GM18517 (cell line): ENCODE measurements around the gene USP24.
"Not testable (repeated sequence)": the region's sequence is repeated elsewhere in the genome, so short reads cannot be mapped to it uniquely, and the experiment has no call there.

Source experiments
- ATAC-seq: cut with Tn5 transposase; IDR thresholded peaks from one replicate; pipeline ENCODE4 v1.9.1; 2021; ENCODE audit warnings: mild to moderate bottlenecking, moderate library complexity; ENCODE audit not compliant: unreplicated experiment

Gene USP24

DNA sequence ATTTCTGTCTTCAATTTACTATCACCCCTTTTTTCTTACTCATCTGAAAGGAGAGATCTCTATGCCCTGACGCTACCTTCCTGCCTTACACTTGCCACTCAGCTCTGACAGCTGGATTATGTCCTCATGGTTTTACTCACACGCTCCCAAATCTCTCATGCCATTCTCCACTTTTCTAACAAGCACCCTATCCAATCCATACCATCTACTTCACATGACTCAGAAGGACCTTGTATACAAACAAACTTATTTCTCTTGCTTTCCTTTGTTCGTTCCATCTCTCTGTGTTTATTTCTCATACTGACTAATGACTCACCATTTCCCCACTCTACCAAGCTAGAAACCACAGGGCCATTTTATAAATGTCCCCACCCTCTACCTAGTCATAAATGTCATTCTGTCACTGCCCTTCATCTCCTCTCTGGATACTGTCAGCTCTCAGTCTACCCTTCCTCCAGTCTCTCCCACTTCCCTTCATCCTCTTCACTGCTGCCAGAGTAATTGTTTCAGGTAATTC lies 87.3 kb downstream of the USP24 start:
- peak; percentile 76 for ATAC-seq

DNA sequence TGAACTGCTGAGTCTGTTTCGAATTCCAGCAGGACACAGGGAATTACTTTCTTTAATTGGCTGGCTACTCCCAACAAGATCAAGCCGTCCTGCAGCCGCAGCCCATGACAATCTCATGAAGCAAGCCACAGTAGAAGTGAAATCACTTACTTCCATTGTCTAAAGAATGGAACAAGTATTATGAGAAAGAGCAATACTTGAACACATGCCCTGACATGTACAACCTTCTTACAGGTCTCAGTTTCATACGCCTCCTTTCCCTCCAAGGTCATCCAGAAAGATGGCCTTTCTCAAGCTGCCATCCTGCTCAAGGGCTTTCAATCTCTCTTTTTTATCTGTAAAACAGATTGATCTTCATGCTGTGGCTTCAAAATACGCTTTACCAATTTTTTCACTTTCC lies 90.7 kb downstream of the USP24 start:
- ATAC-seq: no peak

DNA sequence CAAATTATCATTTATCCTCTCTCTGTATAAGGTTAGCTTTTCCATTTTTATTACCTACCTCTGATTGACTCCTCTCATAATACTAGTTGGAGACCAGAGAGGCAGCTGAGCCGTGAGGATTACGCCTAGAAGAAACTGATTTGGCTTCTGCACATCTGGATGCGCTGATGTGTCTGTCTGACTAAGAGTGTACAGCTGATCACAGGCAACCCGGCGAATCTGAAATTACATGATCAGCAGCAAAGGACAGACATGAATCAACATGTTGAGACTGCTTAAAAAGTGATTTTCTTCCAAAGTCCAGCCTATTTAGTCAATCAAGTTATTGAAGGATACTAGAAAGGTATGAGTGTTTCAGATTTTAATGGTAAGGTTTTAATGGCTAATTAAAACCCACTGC lies 94.6 kb downstream of the USP24 start:
- ATAC-seq: no peak

DNA sequence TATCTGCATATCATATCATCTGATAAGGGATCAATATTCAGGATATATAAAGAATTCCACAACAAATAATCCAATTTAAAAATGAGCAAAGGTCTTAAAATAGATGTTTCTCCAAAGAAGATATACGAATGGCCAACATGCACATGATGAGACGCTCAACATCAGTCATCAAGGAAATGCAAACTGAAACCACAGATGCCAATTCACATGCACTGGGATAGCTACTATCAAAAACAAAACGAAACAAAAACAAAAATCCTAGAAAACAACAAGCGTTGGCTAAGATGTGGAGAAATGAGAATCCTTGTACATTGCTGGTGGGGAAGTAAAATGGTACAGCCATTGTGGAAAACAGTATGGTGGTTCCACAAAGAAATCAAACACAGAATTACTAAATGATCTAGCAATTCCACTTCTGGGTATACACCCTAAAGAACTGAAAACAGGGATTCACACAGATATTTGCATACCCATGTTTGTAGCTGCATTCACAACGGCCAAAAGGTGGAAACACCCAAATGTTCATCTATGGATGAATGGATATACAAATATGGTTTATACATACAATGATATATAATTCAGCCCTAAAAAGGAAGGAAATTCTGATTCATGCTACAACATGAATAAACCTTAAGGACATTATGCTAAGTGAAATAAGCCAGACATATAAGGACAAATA lies 96.4 kb downstream of the USP24 start:
- no peak for ATAC-seq

DNA sequence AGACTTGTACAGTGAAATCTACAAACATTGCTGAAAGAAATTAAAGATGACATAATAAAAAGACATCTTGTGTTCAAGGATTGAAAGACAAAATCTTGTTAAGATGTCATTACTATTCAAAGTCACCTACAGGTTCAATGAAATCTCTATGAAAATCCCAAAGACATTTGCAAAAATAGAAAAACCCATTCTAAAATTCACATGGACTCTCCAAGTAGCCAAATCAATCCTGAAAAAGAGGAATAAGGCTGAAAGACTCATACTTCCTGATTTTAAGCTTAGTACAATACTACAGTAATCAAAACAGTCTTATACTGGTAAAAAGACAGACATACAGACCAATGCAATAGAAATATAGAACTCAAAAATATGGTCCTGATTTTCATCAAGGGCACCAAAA lies 97.2 kb downstream of the USP24 start:
- no peak for ATAC-seq

DNA sequence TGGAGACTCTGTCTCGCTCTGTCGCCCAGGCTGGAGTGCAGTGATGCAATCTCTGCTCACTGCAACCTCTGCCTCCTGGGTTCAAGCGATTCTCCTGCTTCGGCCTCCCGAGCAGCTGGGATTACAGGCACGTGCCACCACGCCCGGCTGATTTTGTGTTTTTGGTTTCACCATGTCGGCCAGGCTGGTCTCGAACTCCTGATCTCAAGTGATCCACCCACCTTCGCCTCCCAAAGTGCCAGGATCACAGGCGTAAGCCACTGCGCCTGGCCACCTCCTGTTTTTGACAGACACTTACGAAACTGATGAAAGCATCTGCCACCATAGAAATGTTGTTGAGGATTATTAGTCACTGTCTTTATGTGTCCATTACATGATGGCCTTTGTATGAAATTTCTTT lies 106.2 kb downstream of the USP24 start:
- not testable (repeated sequence) for ATAC-seq

DNA sequence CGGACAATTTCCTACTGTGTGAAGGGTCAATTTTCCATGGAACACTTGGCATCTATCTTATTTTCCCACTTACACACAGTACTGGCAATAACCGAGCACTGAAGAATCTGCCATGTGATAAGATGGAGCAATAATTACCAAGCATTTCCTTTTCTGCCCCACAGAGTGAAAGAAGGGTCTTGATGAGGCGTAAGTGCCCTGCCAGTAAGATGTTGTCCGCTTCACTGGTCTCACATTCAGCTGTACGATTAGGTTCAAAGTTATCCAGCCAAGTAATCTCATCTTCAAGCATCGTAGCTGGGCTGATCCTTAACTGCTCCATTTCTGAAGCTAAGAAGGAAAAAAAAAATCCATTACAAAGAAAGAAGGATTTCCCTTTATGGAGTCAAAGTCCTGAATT lies 108.1 kb downstream of the USP24 start:
- ATAC-seq: no peak

DNA sequence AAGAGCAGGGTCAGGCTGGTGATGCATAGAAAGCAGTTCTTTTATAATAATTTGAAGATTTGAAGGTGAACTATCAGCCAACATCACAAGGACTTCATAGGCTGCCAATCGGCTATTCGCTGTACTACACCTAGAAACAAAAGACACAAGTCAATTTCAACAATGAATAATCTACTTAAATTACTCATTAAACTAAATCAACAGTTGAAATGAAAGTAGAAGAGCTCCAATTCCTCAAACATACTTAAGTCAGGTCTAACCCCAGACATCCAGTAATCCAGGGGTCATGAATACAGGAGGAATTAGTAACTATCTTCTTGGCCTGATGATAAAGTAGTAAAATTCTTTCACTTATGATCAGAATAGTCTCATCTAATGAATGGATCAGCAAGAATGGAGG lies 111.3 kb downstream of the USP24 start:
- no peak for ATAC-seq

DNA sequence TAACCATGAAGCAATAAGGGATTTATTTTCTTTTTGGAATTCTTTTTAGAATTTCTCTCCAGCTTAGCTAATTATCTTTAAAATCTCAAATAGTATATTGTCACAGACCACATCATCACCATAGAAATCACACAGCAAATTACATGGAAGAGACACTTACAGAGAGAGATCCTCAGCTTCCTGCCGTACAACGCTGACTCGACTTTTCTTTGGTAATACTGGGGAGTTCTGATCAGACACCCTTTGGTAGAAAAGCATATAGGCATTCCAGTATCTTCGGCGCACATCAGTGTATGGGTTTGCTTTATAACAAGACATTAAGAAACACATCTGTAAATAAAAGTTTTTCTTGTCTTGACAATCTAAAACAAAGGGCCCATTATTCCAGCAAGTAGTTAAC lies 120.1 kb downstream of the USP24 start:
- no peak for ATAC-seq

DNA sequence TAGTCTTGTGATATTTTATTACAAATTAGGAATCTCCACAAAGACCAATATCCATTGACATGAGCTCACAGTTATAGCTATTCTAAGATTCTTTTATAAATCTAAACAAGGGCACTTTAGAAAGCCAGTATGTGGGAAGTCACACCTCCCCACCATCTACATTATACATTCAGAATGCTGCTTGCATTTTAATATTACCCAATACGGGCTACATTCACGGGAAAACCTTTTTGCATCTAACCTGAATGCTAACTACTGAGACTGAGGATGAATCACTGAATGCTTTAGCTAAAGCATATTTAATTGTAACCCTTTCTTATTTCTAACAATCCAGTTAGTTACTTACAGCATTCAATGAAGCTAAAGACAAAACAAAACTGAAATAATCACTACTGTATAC lies 122.7 kb downstream of the USP24 start:
- ATAC-seq: no peak

DNA sequence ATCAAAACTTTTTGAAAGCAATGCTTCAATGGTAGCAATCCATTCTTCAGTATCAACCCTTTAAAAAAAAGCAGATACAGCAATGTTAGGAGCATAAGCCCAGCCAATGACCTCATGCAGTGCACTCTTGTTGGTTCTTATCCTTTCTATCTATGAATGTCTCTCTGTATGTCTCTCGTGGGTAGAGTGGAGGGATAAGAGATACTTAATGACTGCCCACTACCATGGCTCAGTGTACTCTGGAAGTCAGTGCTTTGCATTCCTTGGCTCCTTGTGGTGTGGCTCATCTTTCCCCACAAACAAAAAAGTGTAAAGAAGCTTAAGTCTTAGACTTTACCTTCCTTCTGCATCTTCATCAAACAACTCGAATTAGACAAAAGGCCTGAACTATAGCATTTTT lies 125.5 kb downstream of the USP24 start:
- ATAC-seq: no peak

DNA sequence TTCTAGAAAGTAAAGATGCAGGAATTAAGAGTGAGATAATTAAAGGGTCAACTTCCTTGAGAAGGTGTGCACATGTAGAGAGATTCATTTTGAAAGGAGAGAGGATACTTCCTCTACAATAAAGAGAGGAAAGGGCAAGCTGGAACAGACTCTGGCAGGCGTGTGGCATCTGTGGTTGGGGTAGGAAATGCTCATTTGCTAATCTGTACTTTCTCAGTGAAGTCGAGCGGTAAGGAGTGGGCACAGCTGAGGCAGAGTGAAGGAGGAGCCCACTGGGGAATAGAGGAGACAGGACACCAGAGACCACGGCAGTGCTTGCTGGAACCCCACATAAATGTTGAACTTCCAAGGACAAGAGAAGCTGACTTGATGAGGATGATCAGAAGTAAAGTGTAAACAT lies 126.8 kb downstream of the USP24 start:
- no peak for ATAC-seq

DNA sequence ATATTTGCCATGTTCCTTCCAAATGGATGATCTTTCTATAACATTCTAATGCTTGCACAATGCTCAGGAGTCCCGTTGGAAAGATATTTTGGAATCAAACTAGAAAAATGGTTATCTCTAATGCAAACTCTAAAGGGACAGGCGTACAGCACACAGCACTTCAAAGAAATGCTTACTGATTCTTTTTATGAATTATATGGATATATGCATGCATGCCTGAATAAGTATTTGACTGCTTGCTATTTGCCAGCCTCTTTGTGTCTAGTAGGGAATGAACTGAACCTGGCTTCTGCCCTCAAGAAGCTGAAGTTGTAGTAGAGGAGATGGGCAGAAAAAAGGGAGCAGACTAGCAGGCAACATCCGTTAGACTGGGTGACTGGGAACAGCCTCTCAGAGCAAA lies 127.7 kb downstream of the USP24 start:
- no peak for ATAC-seq

DNA sequence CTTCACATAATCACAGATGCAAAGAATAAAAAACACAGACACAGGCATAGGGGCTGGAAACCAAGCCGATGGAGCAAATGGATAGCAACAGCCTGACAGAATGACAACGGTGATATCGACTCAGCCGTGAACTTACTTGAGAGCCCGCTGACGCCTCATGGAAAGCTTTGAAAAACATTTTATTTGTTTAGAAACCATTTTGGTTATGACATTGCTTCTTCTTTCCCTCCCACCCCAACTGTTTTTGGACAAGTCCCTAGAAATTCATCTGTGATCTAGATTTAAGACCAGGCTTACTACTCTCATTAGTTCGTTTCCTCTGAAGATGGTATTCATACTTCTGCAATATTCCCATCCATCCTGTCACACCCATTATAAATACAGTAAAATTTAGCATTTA lies 130.9 kb downstream of the USP24 start:
- ATAC-seq: no peak

DNA sequence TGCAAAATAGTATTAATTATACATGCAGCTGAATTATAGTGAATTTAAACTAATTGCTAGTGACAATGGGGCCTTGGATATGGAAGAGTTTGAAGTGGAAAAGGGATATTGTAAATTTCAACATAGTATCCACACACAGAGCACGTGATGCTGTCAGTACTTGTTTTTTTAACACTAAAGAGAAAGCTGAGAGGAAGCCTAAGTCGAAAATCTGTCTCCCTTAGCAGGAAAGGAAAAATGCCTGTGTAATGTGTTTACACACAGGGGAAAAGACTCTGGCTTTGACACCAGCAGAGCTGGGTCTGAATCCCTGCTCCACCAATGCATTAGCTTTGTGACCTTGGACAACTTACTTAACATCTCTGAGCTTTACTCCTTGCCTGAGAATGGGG lies 133.3 kb downstream of the USP24 start:
- no peak for ATAC-seq

DNA sequence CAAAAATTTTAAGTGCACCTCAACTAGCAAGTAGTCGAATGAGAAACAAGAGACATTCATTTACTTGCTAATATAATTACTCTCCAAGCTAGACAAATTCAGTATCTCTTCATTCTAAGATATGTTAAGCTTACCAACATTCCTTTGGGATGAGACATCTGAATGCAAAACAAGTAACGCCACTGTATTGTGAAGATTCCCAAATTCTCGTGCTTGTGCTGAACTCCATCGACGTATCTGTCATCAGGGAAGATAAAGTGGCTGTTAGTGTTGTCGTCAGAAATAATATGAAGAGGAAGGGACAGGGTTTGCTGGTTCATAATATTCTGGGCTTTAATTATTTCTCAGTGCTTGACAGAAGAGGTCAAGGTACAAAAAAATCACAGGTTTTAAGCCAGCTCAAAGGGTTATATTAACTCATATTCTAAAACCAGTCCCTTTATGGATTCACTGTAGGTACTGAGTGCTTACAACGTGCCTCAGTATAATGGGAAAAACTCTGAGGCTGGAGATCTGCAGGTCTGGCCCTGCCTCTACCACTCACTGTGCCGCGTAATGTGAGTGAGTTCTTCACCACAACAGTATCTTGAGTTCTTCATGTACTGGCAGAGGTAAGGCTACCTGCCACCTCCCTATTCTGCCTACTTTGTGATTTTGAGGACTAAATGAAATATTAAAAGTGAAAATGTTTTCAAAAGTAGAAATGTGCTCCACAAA lies 133.8 kb downstream of the USP24 start:
- no peak for ATAC-seq

DNA sequence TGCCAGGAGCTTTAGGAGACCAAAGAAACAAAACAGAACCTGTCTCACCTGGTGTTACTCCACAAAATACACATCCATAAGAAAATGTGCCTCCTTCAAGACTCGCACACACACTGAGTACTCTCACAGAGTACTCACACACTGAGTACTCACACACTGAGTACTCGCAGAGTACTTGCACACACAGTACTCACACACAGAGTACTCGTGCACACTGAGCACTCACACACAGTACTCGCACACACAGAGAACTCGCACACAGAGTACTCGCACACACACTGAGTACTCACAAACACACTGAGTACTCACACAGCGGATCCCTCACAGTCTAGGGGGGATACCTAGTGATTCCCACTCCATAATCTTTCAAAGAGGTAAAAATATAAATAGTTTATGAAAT lies 135.5 kb downstream of the USP24 start:
- no peak for ATAC-seq

DNA sequence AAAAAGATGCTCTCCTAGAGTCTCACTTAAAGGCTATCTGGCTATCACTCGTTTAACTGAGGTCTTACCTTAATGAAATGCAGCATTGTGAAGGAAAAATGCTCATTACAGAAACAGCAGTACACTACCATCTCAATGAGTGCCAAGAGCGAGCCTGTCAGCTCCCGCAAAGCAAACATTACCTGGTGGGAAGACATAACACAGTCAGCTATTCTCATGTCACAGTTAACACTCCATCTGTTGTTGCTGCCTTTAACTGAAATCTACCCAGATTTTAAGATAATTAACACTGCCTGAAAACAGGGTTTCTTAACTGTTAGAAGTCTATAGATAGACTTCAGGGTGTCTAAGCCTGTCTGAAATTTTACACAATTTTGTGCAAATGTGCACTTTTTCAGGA lies 136.7 kb downstream of the USP24 start:
- ATAC-seq: no peak

DNA sequence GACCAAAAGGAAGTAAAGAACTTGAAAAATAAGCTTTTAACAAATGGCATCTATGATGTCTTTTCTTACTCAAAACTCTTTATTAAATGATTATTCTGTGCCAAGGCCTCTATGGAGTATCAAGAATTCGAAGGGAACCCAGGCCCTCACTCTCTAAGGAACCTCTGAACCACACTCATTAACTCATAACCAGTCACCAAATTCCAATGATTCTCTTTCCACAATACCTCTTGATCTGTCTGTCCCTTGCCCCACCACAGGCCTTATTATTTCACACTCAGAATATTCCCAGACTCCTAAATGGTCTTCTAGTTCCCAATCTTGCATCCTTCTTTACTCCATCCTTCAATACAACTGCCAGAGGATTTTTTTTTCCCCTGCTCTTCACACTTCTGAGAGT lies 138.8 kb downstream of the USP24 start:
- ATAC-seq: no peak

DNA sequence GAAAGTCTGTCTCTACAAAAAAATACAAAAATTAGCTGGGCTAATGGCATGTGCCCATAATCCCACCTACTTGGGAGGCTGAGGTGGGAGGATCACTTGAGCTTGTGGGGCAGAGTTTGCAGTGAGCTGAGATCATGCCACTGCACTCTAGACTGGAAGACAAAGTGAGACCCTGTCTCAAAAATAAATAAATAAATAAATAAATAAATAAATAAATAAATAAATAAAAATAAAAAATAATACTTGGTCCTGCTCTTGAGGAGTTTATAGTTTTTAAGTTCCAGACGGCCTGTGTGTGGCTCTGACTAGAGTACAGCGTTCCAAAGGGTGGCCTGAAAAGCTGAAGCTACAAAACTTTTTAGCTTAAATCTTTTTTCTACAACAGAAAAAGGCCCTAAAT lies 140.7 kb downstream of the USP24 start:
- ATAC-seq: no peak

DNA sequence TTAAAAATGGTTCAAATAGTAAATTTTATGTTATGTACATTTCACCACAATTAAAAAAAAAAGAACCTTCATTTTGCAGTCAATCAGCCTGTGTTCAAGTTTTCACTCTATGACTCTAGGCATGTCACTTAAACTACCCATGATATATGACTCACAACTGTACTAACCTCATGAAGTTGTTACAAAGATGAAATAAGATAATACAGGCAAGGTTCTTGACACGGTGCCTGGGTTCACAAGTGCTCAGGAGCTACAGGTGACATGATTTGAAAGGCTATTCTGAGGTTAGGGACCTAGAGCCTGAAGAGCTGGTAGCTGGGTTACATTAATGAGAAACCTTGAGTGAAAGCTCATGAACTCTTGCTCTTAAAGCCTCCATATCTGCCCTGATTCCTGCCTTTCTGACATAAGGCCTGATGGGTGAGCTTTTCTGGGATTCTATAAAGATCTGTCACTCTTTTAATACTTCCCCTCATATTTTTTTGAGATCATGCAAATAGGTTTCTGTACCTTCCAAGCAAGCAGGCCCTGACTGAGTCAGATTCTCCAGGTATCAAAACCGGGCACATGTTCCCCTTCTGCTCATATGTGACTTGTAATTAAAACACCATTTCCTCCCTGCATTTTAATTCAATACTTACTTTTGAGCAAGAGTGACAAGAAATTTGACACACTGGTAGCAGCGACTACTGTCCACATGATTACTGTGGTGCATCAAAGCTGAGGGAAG lies 141.8 kb downstream of the USP24 start:
- no peak for ATAC-seq

DNA sequence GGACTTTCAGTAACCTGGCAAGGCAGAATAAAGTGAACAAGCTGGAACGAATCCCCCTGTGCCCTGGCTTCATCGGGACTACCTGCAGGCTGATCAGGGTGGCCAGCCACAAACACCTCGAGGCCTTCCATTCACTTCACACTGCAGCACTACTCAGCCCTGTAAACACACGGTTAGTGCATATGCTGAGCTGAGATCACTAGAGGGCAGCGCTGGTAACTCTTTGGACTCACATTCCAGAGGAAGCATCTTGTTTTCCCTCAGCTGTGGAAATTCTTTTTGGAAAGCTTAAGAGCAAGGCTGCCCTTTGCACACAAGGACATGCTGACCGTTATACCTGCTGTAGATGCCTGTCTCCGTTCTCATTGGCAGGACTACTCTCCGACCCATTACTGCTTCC lies 143.7 kb downstream of the USP24 start:
- no peak for ATAC-seq
